NB4 (cell line): ENCODE measurements around the gene CCDC187.
"Not testable (repeated sequence)": the region's sequence is repeated elsewhere in the genome, so short reads cannot be mapped to it uniquely, and the experiment has no call there.

ENCODE experiments used
- DNase-seq: peaks from one replicate; pipeline ENCODE4 v3.0.0; 2010; ENCODE audit warnings: low read depth
- H3K4me3 ChIP-seq: one replicate; pipeline ENCODE4 v1.5.1; 2011; ENCODE audit warnings: mild to moderate bottlenecking, low read depth, low read length, moderate library complexity
- CTCF ChIP-seq: IDR thresholded peaks from one replicate; pipeline ENCODE4 v1.5.1; 2012; ENCODE audit warnings: low read depth, low read length
- MAX ChIP-seq: IDR thresholded peaks from 2 replicates; pipeline ENCODE4 v1.6.1; 2011; ENCODE audit warnings: low read depth, low read length
- MYC ChIP-seq: IDR thresholded peaks from 2 replicates; pipeline ENCODE4 v1.6.1; 2011; ENCODE audit warnings: low read depth, low read length
- POLR2A ChIP-seq: IDR thresholded peaks from 2 replicates; pipeline ENCODE4 v1.6.1; 2011; ENCODE audit warnings: mild to moderate bottlenecking; ENCODE audit not compliant: insufficient read length; ENCODE audit errors: extremely low read depth

CCDC187 gene

GRCh38 chr9:136322756-136323330, 18.9 kb upstream of the CCDC187 start:
- no peak overlapping the region for H3K4me3 ChIP-seq
- TF ChIP-seq CTCF (no peak), MYC (no peak), MAX (no peak), POLR2A (no peak)
- DNase-seq, result no peak

GRCh38 chr9:136321561-136321960, 17.7 kb upstream of the CCDC187 start:
- no peak for DNase-seq
- TF ChIP-seq MAX (no peak), POLR2A (no peak), CTCF (no peak), MYC (no peak)
- H3K4me3 ChIP-seq, result no peak overlapping the region

GRCh38 chr9:136320972-136321371, 17.1 kb upstream of the CCDC187 start:
- not testable (repeated sequence) for DNase-seq

GRCh38 chr9:136319955-136320354, 16.1 kb upstream of the CCDC187 start:
- not testable (repeated sequence) for DNase-seq, H3K4me3 ChIP-seq

More at GRCh38 chr9:136320972-136321371, 17.1 kb upstream of the CCDC187 start:
- H3K4me3 ChIP-seq, result not testable (repeated sequence)

GRCh38 chr9:136319244-136319643, 15.3 kb upstream of the CCDC187 start:
- not testable (repeated sequence) for H3K4me3 ChIP-seq, DNase-seq

GRCh38 chr9:136318776-136319241, 14.9 kb upstream of the CCDC187 start:
- DNase-seq, result no peak
- TF ChIP-seq POLR2A (no peak), MYC (no peak), MAX (no peak), CTCF (no peak)
- no peak overlapping the region for H3K4me3 ChIP-seq

- TF ChIP-seq POLR2A, result no peak
- no peak for TF ChIP-seq MAX
- TF ChIP-seq MYC, result no peak
- TF ChIP-seq CTCF, result no peak
- no peak for DNase-seq
- no peak overlapping the region for H3K4me3 ChIP-seq
Measured at GRCh38 chr9:136318111-136318775, 14.3 kb upstream of the CCDC187 start.
